ENCODE measurements around the gene KRT6A.
"Not testable (repeated sequence)": the region's sequence is repeated elsewhere in the genome, so short reads cannot be mapped to it uniquely, and the experiment has no call there.

Gene KRT6A

GRCh38 chr12:52458861-52459260 is 34.2 kb downstream of the KRT6A start:
- DNase-seq (ENCODE audit: low read depth), result no peak

GRCh38 chr12:52455821-52456220 is 37.2 kb downstream of the KRT6A start:
- no peak for DNase-seq (ENCODE audit: low read depth)

- DNase-seq (ENCODE audit: low read depth), result no peak
These were observed 38.5 kb downstream of the KRT6A start for GRCh38 chr12:52454411-52455201.

- no peak for DNase-seq (ENCODE audit: low read depth)
These were observed 41.0 kb downstream of the KRT6A start, which contains the start of gene KRT6B for GRCh38 chr12:52452101-52452500. Gene KRT6B (minus strand): TSS chr12:52452146. CDS start chr12:52452078, 68 bp downstream.

GRCh38 chr12:52448228-52448627 is 44.8 kb downstream of the KRT6A start:
- no peak for DNase-seq (ENCODE audit: low read depth)

- DNase-seq (ENCODE audit: low read depth), result not testable (repeated sequence)
These were observed 45.9 kb downstream of the KRT6A start for GRCh38 chr12:52447196-52447595.

- peak; percentile 15 for DNase-seq (ENCODE audit: low read depth)
These were observed 46.6 kb downstream of the KRT6A start for GRCh38 chr12:52446367-52447045.

- no peak for DNase-seq (ENCODE audit: low read depth)
These were observed 47.2 kb downstream of the KRT6A start for GRCh38 chr12:52445876-52446275.

- no peak for DNase-seq (ENCODE audit: low read depth)
These were observed 48.1 kb downstream of the KRT6A start for GRCh38 chr12:52444647-52445595.

GRCh38 chr12:52443966-52444365 is 49.1 kb downstream of the KRT6A start:
- no peak for DNase-seq (ENCODE audit: low read depth)

GRCh38 chr12:52442600-52443061 is 50.4 kb downstream of the KRT6A start:
- no peak for DNase-seq (ENCODE audit: low read depth)

GRCh38 chr12:52441320-52441911 is 51.6 kb downstream of the KRT6A start:
- DNase-seq (ENCODE audit: low read depth), result no peak

- DNase-seq (ENCODE audit: low read depth), result no peak
These were observed 52.2 kb downstream of the KRT6A start for GRCh38 chr12:52440821-52441319.

- no peak for DNase-seq (ENCODE audit: low read depth)
These were observed 53.2 kb downstream of the KRT6A start for GRCh38 chr12:52439845-52440244.

GRCh38 chr12:52439420-52439819 is 53.6 kb downstream of the KRT6A start:
- DNase-seq (ENCODE audit: low read depth), result no peak

- no peak for DNase-seq (ENCODE audit: low read depth)
These were observed 54.5 kb downstream of the KRT6A start for GRCh38 chr12:52438305-52439301.

GRCh38 chr12:52437508-52437907 is 55.5 kb downstream of the KRT6A start:
- DNase-seq (ENCODE audit: low read depth), result no peak

All from CMK (cell line).